Chondrocyte (in vitro differentiated cells): Measurements from ENCODE around the gene IQCE. TPM values are rescaled to one million over a fixed set of nuclear protein-coding genes. Genes with fewer than 3 reads are reported as not detected.

ENCODE experiments used
- DNase-seq: peaks from one replicate; pipeline ENCODE4 v3.0.0; 2021; ENCODE audit warnings: mixed read lengths, low spot score
- H3K27ac Mint-ChIP-seq: one replicate; pipeline ENCODE4 v1.8.0; 2021; ENCODE audit warnings: mild to moderate bottlenecking, moderate library complexity, mixed read lengths; ENCODE audit not compliant: unreplicated experiment
- H3K27me3 Mint-ChIP-seq: 2 replicates; pipeline ENCODE4 v1.8.0; 2021; ENCODE audit warnings: low read depth, mixed read lengths
- H3K36me3 Mint-ChIP-seq: 2 replicates; pipeline ENCODE4 v1.8.0; 2021; ENCODE audit warnings: low read depth, mixed read lengths
- H3K4me1 Mint-ChIP-seq: 2 replicates; pipeline ENCODE4 v1.8.0; 2021; ENCODE audit warnings: low read depth, mild to moderate bottlenecking, mixed read lengths
- H3K4me3 Mint-ChIP-seq: one replicate; pipeline ENCODE4 v1.8.0; 2021; ENCODE audit warnings: mild to moderate bottlenecking, moderate library complexity, mixed read lengths; ENCODE audit not compliant: unreplicated experiment
- H3K9me3 Mint-ChIP-seq: 2 replicates; pipeline ENCODE4 v1.8.0; 2021; ENCODE audit warnings: low read depth, mixed read lengths
- total RNA-seq: library from RNA; stranded (reverse); gene quantifications from 3 replicates; pipeline ENCODE4 v1.2.1, GENCODE V29; 2021
- TF ChIP-seq, protein P1 (sequence below): fragments of 200-600 bp; sonication (generic); IDR thresholded peaks from 2 replicates; pipeline ENCODE4 v1.5.0; 2021; ENCODE audit warnings: antibody characterized with exemption, mild to moderate bottlenecking, moderate library complexity

The IQCE gene
- total RNA-seq, 1 donor from 2014 or later: 10.0 TPM

- Mint-ChIP-seq H3K36me3 (peaks cover 4% of the 10 kb centered on the region), H3K4me1 (peaks cover 11% of the 10 kb centered on the region), H3K27me3 (no peaks in the 10 kb centered on the region), H3K4me3 (no peak overlapping the region), H3K9me3 (no peaks in the 10 kb centered on the region), H3K27ac (no peak overlapping the region)
- DNase-seq: no peak
- TF ChIP-seq, protein P1, sequence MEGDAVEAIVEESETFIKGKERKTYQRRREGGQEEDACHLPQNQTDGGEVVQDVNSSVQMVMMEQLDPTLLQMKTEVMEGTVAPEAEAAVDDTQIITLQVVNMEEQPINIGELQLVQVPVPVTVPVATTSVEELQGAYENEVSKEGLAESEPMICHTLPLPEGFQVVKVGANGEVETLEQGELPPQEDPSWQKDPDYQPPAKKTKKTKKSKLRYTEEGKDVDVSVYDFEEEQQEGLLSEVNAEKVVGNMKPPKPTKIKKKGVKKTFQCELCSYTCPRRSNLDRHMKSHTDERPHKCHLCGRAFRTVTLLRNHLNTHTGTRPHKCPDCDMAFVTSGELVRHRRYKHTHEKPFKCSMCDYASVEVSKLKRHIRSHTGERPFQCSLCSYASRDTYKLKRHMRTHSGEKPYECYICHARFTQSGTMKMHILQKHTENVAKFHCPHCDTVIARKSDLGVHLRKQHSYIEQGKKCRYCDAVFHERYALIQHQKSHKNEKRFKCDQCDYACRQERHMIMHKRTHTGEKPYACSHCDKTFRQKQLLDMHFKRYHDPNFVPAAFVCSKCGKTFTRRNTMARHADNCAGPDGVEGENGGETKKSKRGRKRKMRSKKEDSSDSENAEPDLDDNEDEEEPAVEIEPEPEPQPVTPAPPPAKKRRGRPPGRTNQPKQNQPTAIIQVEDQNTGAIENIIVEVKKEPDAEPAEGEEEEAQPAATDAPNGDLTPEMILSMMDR: peak; percentile 40
Observed at GRCh38 chr7:2651336-2651735, 92.6 kb downstream of the IQCE start.

DNA sequence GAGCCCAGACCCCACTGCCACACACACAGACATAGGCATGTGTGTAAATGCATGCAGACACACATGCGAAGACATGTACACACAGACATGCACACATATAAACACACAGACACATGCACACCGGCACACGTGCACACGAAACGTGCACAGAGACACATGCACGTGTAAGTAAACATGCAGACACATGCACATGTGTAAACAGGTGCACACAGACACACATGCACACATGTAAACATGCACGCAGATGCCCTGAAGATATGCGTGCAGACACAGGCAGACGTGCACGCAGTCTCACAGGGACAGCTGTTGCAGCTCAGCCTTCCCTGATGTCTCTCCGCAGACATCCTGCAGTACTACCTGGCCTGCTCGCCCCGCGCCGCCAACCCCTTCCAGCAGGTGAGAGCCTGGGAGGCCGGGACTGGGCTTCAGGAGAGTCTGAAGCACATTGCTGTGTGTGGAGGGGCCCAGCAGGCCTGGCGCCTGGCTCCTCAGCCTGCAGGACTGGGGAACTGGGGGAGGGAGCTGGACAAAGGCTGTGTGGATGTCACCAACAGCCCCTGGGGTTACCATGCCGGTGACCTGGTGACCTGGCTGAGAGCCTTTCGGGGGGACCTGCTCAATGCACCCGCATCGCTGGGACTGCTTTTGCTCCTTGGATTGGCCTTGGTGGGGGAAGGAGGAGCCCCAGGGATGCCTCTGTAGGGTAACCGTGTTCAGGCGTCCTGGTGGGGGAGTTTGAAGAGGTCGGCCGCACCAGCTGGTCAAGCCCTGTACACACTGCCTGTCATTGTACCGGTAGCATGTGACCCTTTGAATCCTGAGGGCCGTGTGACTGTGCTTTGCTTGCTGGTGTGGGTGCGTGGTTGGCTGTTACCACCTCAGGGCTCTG lies 93.3 kb downstream of the IQCE start:
- H3K27me3 Mint-ChIP-seq: no peaks in the 10 kb centered on the region
- no peaks in the 10 kb centered on the region for H3K9me3 Mint-ChIP-seq
- peaks cover 6% of the 10 kb centered on the region for H3K36me3 Mint-ChIP-seq
- H3K4me1 Mint-ChIP-seq: peaks cover 11% of the 10 kb centered on the region
- H3K27ac Mint-ChIP-seq: no peak overlapping the region
- TF ChIP-seq, protein P1: no peak
- no peak for DNase-seq
- no peak overlapping the region for H3K4me3 Mint-ChIP-seq

GRCh38 chr7:2652736-2653060 lies 93.9 kb downstream of the IQCE start:
- Mint-ChIP-seq H3K4me3 (no peak overlapping the region), H3K27me3 (no peaks in the 10 kb centered on the region), H3K4me1 (peaks cover 11% of the 10 kb centered on the region), H3K27ac (no peak overlapping the region), H3K36me3 (peaks cover 8% of the 10 kb centered on the region), H3K9me3 (no peaks in the 10 kb centered on the region)
- TF ChIP-seq, protein P1: no peak
- no peak for DNase-seq

DNA sequence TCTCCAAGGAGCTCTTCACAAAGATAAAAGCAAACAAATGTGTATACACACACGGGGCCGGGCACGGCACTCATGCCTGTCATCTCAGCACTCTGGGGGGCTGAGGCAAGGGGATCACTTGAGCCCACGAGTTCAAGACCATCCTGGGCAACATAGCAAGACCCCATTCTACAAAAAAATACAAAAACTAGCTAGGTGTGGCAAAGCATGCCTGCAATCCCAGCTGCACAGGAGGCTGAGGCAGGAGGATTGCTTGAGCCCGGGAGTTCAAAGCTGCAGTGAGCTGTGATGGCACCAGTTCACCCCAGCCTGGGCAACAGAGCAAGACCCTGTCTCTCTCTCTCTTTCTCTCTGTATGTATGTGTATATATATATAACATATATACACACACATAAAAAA lies 95.3 kb downstream of the IQCE start:
- no peak overlapping the region for H3K4me3 Mint-ChIP-seq
- H3K36me3 Mint-ChIP-seq: peaks cover 8% of the 10 kb centered on the region
- peaks cover 11% of the 10 kb centered on the region for H3K4me1 Mint-ChIP-seq

GRCh38 chr7:2655870-2656614 lies 97.3 kb downstream of the IQCE start:
- peaks cover 4% of the 10 kb centered on the region for H3K4me1 Mint-ChIP-seq
- no peaks in the 10 kb centered on the region for H3K27me3 Mint-ChIP-seq
- no peak overlapping the region for H3K4me3 Mint-ChIP-seq
- H3K9me3 Mint-ChIP-seq: no peaks in the 10 kb centered on the region
- TF ChIP-seq, protein P1: no peak
- no peak overlapping the region for H3K27ac Mint-ChIP-seq
- no peak for DNase-seq
- peaks cover 7% of the 10 kb centered on the region for H3K36me3 Mint-ChIP-seq

More for the DNA sequence above, 95.3 kb downstream of the IQCE start:
- Mint-ChIP-seq H3K9me3 (no peaks in the 10 kb centered on the region), H3K27ac (no peak overlapping the region), H3K27me3 (no peaks in the 10 kb centered on the region)
- TF ChIP-seq, protein P1: no peak
- DNase-seq: no peak
